ENCODE measurements around the gene IGSF21. TPM values are rescaled to one million over a fixed set of nuclear protein-coding genes. Genes with fewer than 3 reads are reported as not detected.

Gene IGSF21
- total RNA-seq, 1 donor from 2014 or later: not detected

GRCh38 chr1:18233176-18233864, 125.7 kb downstream of the IGSF21 start:
- H3K9me3 Mint-ChIP-seq (ENCODE audit: low read depth): no peaks in the 10 kb centered on the region
- peaks cover 39% of the 10 kb centered on the region for H3K27me3 Mint-ChIP-seq
- H3K36me3 Mint-ChIP-seq (ENCODE audit: insufficient read depth): no peaks in the 10 kb centered on the region
- no peak for DNase-seq (ENCODE audit: low spot score, unreplicated experiment)
- no peak overlapping the region for H3K4me3 Mint-ChIP-seq (ENCODE audit: low read depth)
- H3K4me1 Mint-ChIP-seq (ENCODE audit: low read depth): peaks cover 1% of the 10 kb centered on the region
- no peak overlapping the region for H3K27ac Mint-ChIP-seq
- TF ChIP-seq CTCF (IDR thresholded peaks at IDR 0.05; ENCODE audit: unreplicated experiment): no peak

DNA sequence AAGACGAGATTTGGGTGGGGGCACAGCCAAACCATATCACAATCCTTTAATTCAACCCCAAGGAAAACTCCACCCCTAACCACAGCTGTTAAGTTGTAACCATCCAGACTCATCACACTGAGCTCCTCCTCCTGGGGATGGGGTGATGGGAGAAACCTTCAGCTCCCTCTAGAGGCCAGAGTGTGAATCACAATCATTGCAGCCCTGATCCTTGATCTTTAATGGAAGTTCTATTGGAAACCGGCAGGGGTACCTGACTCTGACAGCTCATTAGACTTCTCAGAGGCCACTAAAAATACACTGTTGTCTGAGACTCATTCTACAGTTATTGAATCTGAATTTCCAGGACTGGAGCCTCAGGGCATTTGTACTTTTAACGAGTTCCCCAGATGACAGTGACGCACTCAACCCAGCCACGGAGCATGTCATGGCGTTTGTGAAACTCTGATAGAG, 127.2 kb downstream of the IGSF21 start:
- peak; percentile 45 for DNase-seq (ENCODE audit: low spot score, unreplicated experiment)
- Mint-ChIP-seq H3K4me1 (ENCODE audit: low read depth) (peaks cover 1% of the 10 kb centered on the region), H3K4me3 (ENCODE audit: low read depth) (no peak overlapping the region), H3K36me3 (ENCODE audit: insufficient read depth) (no peaks in the 10 kb centered on the region), H3K27ac (no peak overlapping the region), H3K27me3 (peaks cover 35% of the 10 kb centered on the region), H3K9me3 (ENCODE audit: low read depth) (no peaks in the 10 kb centered on the region)
- peak; percentile 82 for TF ChIP-seq CTCF (IDR thresholded peaks at IDR 0.05; ENCODE audit: unreplicated experiment)

DNA sequence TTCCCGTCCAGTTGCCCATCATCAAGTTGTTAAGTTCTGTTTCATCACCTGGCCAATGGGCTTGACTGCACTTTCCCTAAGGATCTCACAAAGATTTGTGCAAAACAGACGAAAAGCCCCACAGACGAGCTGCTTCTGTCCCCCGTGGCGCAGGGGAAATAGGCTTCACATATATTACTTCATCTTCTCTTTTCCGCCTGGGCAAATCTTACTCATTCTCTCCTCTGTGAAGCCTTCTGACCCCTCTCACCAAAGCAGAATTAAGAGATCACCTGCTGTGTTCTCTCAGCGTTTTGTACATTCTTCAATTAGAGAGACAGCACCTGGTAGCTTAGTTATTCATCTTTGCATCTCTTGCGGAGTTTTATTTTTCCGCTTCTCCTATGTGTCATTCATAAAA, 129.8 kb downstream of the IGSF21 start:
- Mint-ChIP-seq H3K27me3 (peaks cover 38% of the 10 kb centered on the region), H3K27ac (no peak overlapping the region), H3K4me3 (ENCODE audit: low read depth) (no peak overlapping the region), H3K9me3 (ENCODE audit: low read depth) (no peaks in the 10 kb centered on the region), H3K4me1 (ENCODE audit: low read depth) (no peaks in the 10 kb centered on the region), H3K36me3 (ENCODE audit: insufficient read depth) (no peaks in the 10 kb centered on the region)
- DNase-seq (ENCODE audit: low spot score, unreplicated experiment): no peak
- no peak for TF ChIP-seq CTCF (IDR thresholded peaks at IDR 0.05; ENCODE audit: unreplicated experiment)

DNA sequence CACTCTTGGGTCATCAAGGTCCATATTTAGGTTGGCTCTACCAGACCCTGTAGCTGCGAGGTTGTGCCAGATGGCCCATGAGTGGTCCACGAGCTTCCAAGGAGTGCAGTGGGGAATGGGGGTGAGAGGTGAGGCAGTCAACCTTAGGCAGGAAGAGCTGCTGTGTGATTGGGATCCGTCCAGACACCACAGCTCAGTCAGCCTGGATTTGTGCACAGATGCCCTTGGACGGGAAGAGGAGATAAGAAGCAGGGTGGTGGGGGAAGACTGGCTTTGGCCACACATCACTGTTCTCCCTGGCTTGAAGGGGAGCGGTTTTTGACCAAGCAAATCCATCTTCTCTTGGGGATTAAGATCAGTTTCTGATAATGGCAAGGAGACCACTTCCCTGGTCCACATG, 130.6 kb downstream of the IGSF21 start:
- Mint-ChIP-seq H3K4me3 (ENCODE audit: low read depth) (no peak overlapping the region), H3K27ac (no peak overlapping the region), H3K36me3 (ENCODE audit: insufficient read depth) (no peaks in the 10 kb centered on the region), H3K27me3 (peaks cover 38% of the 10 kb centered on the region), H3K4me1 (ENCODE audit: low read depth) (no peaks in the 10 kb centered on the region), H3K9me3 (ENCODE audit: low read depth) (no peaks in the 10 kb centered on the region)
- TF ChIP-seq CTCF (IDR thresholded peaks at IDR 0.05; ENCODE audit: unreplicated experiment): no peak
- DNase-seq (ENCODE audit: low spot score, unreplicated experiment): no peak

DNA sequence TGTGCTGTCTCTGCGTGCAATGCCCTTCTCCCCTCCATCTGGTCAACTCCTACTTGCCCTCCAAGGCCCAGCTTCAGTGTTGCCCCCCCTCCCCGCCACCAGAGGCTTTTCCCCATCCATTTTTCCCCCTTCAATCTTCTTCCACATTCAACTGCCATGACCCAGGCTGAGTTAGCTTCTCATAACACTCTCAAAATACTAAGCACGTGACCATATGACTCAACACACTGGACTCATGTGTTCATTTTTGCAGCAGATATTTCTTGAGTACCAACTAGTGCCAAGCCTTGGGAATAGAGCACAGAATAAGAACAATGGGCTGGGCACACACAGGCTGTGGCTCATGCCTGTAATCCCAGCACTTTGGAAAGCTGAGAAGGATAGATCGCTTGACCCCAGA, 132.1 kb downstream of the IGSF21 start:
- H3K9me3 Mint-ChIP-seq (ENCODE audit: low read depth): no peaks in the 10 kb centered on the region
- no peak for TF ChIP-seq CTCF (IDR thresholded peaks at IDR 0.05; ENCODE audit: unreplicated experiment)
- no peaks in the 10 kb centered on the region for H3K36me3 Mint-ChIP-seq (ENCODE audit: insufficient read depth)
- peaks cover 42% of the 10 kb centered on the region for H3K27me3 Mint-ChIP-seq
- H3K27ac Mint-ChIP-seq: no peak overlapping the region
- no peak for DNase-seq (ENCODE audit: low spot score, unreplicated experiment)
- H3K4me1 Mint-ChIP-seq (ENCODE audit: low read depth): no peaks in the 10 kb centered on the region
- H3K4me3 Mint-ChIP-seq (ENCODE audit: low read depth): no peak overlapping the region
